WERI-Rb-1 (cell line): ENCODE data around the gene UGT1A8.

Source experiments
- DNase-seq: peaks from one replicate; pipeline ENCODE4 v3.0.0-alpha.2; 2020
- H3K27ac ChIP-seq: fragments of 250-450 bp; sonication (Bioruptor Pico); 2 replicates; pipeline ENCODE4 v1.5.1; 2020; ENCODE audit warnings: mild to moderate bottlenecking, moderate library complexity
- H3K27me3 ChIP-seq: fragments of 250-450 bp; sonication (Bioruptor Pico); 2 replicates; pipeline ENCODE4 v1.5.1; 2021; ENCODE audit warnings: mild to moderate bottlenecking, low read depth, moderate library complexity; ENCODE audit not compliant: insufficient read depth, severe bottlenecking
- H3K36me3 ChIP-seq: fragments of 250-450 bp; sonication (Bioruptor Pico); 2 replicates; pipeline ENCODE4 v1.5.1; 2020; ENCODE audit warnings: mild to moderate bottlenecking, moderate library complexity
- H3K4me3 ChIP-seq: 2 replicates; pipeline ENCODE4 v1.5.1; 2011; ENCODE audit warnings: low read depth, mild to moderate bottlenecking, control low read depth, low read length
- H3K9me3 ChIP-seq: fragments of 250-450 bp; sonication (Bioruptor Pico); 2 replicates; pipeline ENCODE4 v1.5.1; 2021; ENCODE audit warnings: mild to moderate bottlenecking, moderate library complexity; ENCODE audit not compliant: severe bottlenecking
- CTCF ChIP-seq: IDR thresholded peaks from 2 replicates; pipeline ENCODE4 v1.5.1; 2011; ENCODE audit warnings: low read depth, mild to moderate bottlenecking, control low read depth, inconsistent platforms, low read length

Gene UGT1A8

GRCh38 chr2:233807215-233807865 lies 189.9 kb downstream of the UGT1A8 start:
- no peak overlapping the region for H3K4me3 ChIP-seq
- H3K27ac ChIP-seq: no peak overlapping the region
- H3K27me3 ChIP-seq: no peaks in the 10 kb centered on the region
- H3K36me3 ChIP-seq: no peaks in the 10 kb centered on the region
- H3K9me3 ChIP-seq: no peaks in the 10 kb centered on the region
- DNase-seq: peak; percentile 7
- TF ChIP-seq CTCF: no peak

GRCh38 chr2:233807966-233808935 lies 190.8 kb downstream of the UGT1A8 start:
- no peaks in the 10 kb centered on the region for H3K9me3 ChIP-seq
- no peaks in the 10 kb centered on the region for H3K36me3 ChIP-seq
- no peaks in the 10 kb centered on the region for H3K27me3 ChIP-seq
- no peak overlapping the region for H3K4me3 ChIP-seq
- TF ChIP-seq CTCF: no peak
- no peak overlapping the region for H3K27ac ChIP-seq
- DNase-seq: peak; percentile 0

- no peak for TF ChIP-seq CTCF
- H3K9me3 ChIP-seq: no peaks in the 10 kb centered on the region
- H3K27ac ChIP-seq: no peak overlapping the region
- H3K36me3 ChIP-seq: no peaks in the 10 kb centered on the region
- no peaks in the 10 kb centered on the region for H3K27me3 ChIP-seq
- no peak overlapping the region for H3K4me3 ChIP-seq
- peak; percentile 2 for DNase-seq
Observed at GRCh38 chr2:233810385-233810784, 193.0 kb downstream of the UGT1A8 start.

- peak; percentile 5 for DNase-seq
- no peak for TF ChIP-seq CTCF
- no peaks in the 10 kb centered on the region for H3K36me3 ChIP-seq
- H3K4me3 ChIP-seq: no peak overlapping the region
- no peaks in the 10 kb centered on the region for H3K27me3 ChIP-seq
- no peak overlapping the region for H3K27ac ChIP-seq
- H3K9me3 ChIP-seq: no peaks in the 10 kb centered on the region
Observed at GRCh38 chr2:233811087-233811486, 193.7 kb downstream of the UGT1A8 start.

- H3K4me3 ChIP-seq: no peak overlapping the region
- TF ChIP-seq CTCF: no peak
- peak; percentile 2 for DNase-seq
- no peaks in the 10 kb centered on the region for H3K36me3 ChIP-seq
- H3K27me3 ChIP-seq: no peaks in the 10 kb centered on the region
- no peaks in the 10 kb centered on the region for H3K9me3 ChIP-seq
- H3K27ac ChIP-seq: no peak overlapping the region
Observed at GRCh38 chr2:233811732-233812131, 194.3 kb downstream of the UGT1A8 start.
